ENCODE data around the gene VASN.

The VASN gene

GRCh38 chr16:4370151-4370550, 1.5 kb upstream of the VASN start:
- DNase-seq (ENCODE audit: insufficient read length, low spot score) (no peak), FAIRE-seq (no peak)
- TF ChIP-seq POLR2AphosphoS5 (IDR thresholded peaks at IDR 0.05; ENCODE audit: low read depth, low read length) (no peak), TAF1 (IDR thresholded peaks at IDR 0.05; ENCODE audit: low read depth, low read length) (no peak), SPI1 (IDR thresholded peaks at IDR 0.05; ENCODE audit: low read depth, low read length) (no peak)

- TF ChIP-seq POLR2A (IDR thresholded peaks at IDR 0.05; ENCODE audit: low read depth, low read length) = no peak
- no peak for TF ChIP-seq SPI1 (IDR thresholded peaks at IDR 0.05; ENCODE audit: low read depth, low read length)
- no peak for TF ChIP-seq POU2F2 (IDR thresholded peaks at IDR 0.05; ENCODE audit: low read depth, low read length)
- no peak for TF ChIP-seq PAX5 (IDR thresholded peaks at IDR 0.05; ENCODE audit: insufficient read depth, low read length, severe bottlenecking)
- TF ChIP-seq TAF1 (IDR thresholded peaks at IDR 0.05; ENCODE audit: low read depth, low read length) = no peak
- TF ChIP-seq POLR2AphosphoS5 (IDR thresholded peaks at IDR 0.05; ENCODE audit: low read depth, low read length) = no peak
- FAIRE-seq = no peak
- no peak for DNase-seq (ENCODE audit: insufficient read length, low spot score)
These were observed 885 bp upstream of the VASN start for GRCh38 chr16:4370570-4371356.

GRCh38 chr16:4372001-4372577, 441 bp downstream of the VASN start:
- TF ChIP-seq PAX5 (IDR thresholded peaks at IDR 0.05; ENCODE audit: insufficient read depth, low read length, severe bottlenecking) (no peak), TAF1 (IDR thresholded peaks at IDR 0.05; ENCODE audit: low read depth, low read length) (no peak), POLR2A (IDR thresholded peaks at IDR 0.05; ENCODE audit: low read depth, low read length) (no peak), SPI1 (IDR thresholded peaks at IDR 0.05; ENCODE audit: low read depth, low read length) (no peak), POLR2AphosphoS5 (IDR thresholded peaks at IDR 0.05; ENCODE audit: low read depth, low read length) (no peak), POU2F2 (IDR thresholded peaks at IDR 0.05; ENCODE audit: low read depth, low read length) (no peak)
- FAIRE-seq (no peak), DNase-seq (ENCODE audit: insufficient read length, low spot score) (no peak)

- DNase-seq (ENCODE audit: insufficient read length, low spot score) (no peak), FAIRE-seq (no peak)
- TF ChIP-seq POLR2AphosphoS5 (IDR thresholded peaks at IDR 0.05; ENCODE audit: low read depth, low read length) (no peak), POU2F2 (IDR thresholded peaks at IDR 0.05; ENCODE audit: low read depth, low read length) (no peak), SPI1 (IDR thresholded peaks at IDR 0.05; ENCODE audit: low read depth, low read length) (no peak), TAF1 (IDR thresholded peaks at IDR 0.05; ENCODE audit: low read depth, low read length) (no peak), POLR2A (IDR thresholded peaks at IDR 0.05; ENCODE audit: low read depth, low read length) (no peak), PAX5 (IDR thresholded peaks at IDR 0.05; ENCODE audit: insufficient read depth, low read length, severe bottlenecking) (no peak)
These were observed 1.1 kb downstream of the VASN start for GRCh38 chr16:4372578-4373355.

GRCh38 chr16:4373356-4373908, 1.8 kb downstream of the VASN start:
- TF ChIP-seq POLR2A (IDR thresholded peaks at IDR 0.05; ENCODE audit: low read depth, low read length) (no peak), POLR2AphosphoS5 (IDR thresholded peaks at IDR 0.05; ENCODE audit: low read depth, low read length) (no peak), POU2F2 (IDR thresholded peaks at IDR 0.05; ENCODE audit: low read depth, low read length) (no peak), SPI1 (IDR thresholded peaks at IDR 0.05; ENCODE audit: low read depth, low read length) (no peak), TAF1 (IDR thresholded peaks at IDR 0.05; ENCODE audit: low read depth, low read length) (no peak), PAX5 (IDR thresholded peaks at IDR 0.05; ENCODE audit: insufficient read depth, low read length, severe bottlenecking) (no peak)
- DNase-seq (ENCODE audit: insufficient read length, low spot score) = no peak
- FAIRE-seq = no peak

GRCh38 chr16:4373909-4374742, 2.5 kb downstream of the VASN start:
- no peak for DNase-seq (ENCODE audit: insufficient read length, low spot score)
- TF ChIP-seq POLR2AphosphoS5 (IDR thresholded peaks at IDR 0.05; ENCODE audit: low read depth, low read length) = no peak
- TF ChIP-seq TAF1 (IDR thresholded peaks at IDR 0.05; ENCODE audit: low read depth, low read length) = no peak
- no peak for TF ChIP-seq POLR2A (IDR thresholded peaks at IDR 0.05; ENCODE audit: low read depth, low read length)
- no peak for TF ChIP-seq SPI1 (IDR thresholded peaks at IDR 0.05; ENCODE audit: low read depth, low read length)
- TF ChIP-seq PAX5 (IDR thresholded peaks at IDR 0.05; ENCODE audit: insufficient read depth, low read length, severe bottlenecking) = no peak
- no peak for FAIRE-seq

GRCh38 chr16:4375717-4376116, 4.1 kb downstream of the VASN start:
- no peak for DNase-seq (ENCODE audit: insufficient read length, low spot score)
- no peak for TF ChIP-seq TAF1 (IDR thresholded peaks at IDR 0.05; ENCODE audit: low read depth, low read length)
- no peak for TF ChIP-seq POLR2A (IDR thresholded peaks at IDR 0.05; ENCODE audit: low read depth, low read length)
- TF ChIP-seq SPI1 (IDR thresholded peaks at IDR 0.05; ENCODE audit: low read depth, low read length) = no peak
- TF ChIP-seq PAX5 (IDR thresholded peaks at IDR 0.05; ENCODE audit: insufficient read depth, low read length, severe bottlenecking) = no peak
- no peak for TF ChIP-seq POLR2AphosphoS5 (IDR thresholded peaks at IDR 0.05; ENCODE audit: low read depth, low read length)
- no peak for TF ChIP-seq POU2F2 (IDR thresholded peaks at IDR 0.05; ENCODE audit: low read depth, low read length)
- no peak for FAIRE-seq

GRCh38 chr16:4376126-4376892, 4.7 kb downstream of the VASN start:
- TF ChIP-seq SPI1 (IDR thresholded peaks at IDR 0.05; ENCODE audit: low read depth, low read length) = no peak
- no peak for TF ChIP-seq POU2F2 (IDR thresholded peaks at IDR 0.05; ENCODE audit: low read depth, low read length)
- TF ChIP-seq POLR2A (IDR thresholded peaks at IDR 0.05; ENCODE audit: low read depth, low read length) = no peak
- TF ChIP-seq TAF1 (IDR thresholded peaks at IDR 0.05; ENCODE audit: low read depth, low read length) = no peak
- TF ChIP-seq PAX5 (IDR thresholded peaks at IDR 0.05; ENCODE audit: insufficient read depth, low read length, severe bottlenecking) = no peak
- TF ChIP-seq POLR2AphosphoS5 (IDR thresholded peaks at IDR 0.05; ENCODE audit: low read depth, low read length) = no peak
- DNase-seq (ENCODE audit: insufficient read length, low spot score) (no peak), FAIRE-seq (no peak)

Measured in GM12891 (cell line).